Measurements from ENCODE around the gene OSBPL5. TPM values are rescaled to one million over a fixed set of nuclear protein-coding genes. Genes with fewer than 3 reads are reported as not detected.

OSBPL5 gene
- total RNA-seq, 1 experiment from 2014 or later: 6.4 TPM

- H2AFZ ChIP-seq: no peak overlapping the region
- H3K27me3 ChIP-seq (ENCODE audit: insufficient read depth, low read depth): no peaks in the 10 kb centered on the region
- H3K9me3 ChIP-seq (ENCODE audit: insufficient read depth, low read depth): no peaks in the 10 kb centered on the region
- no peaks in the 10 kb centered on the region for H3K9me2 ChIP-seq (ENCODE audit: insufficient read depth)
- intact Hi-C loops (cut with micrococcal nuclease; ENCODE audit: unreplicated experiment): loop anchor here (5.0 kb wide), 2 partner anchors 33 to 127 kb away; partner anchors contain the start of genes CARS1 and MRGPRG
- BruUV-seq (replicated peaks): no TSS peak
- TF ChIP-seq EZH2 (IDR thresholded peaks at IDR 0.05; ENCODE audit: low read depth): no peak
- no peak for TF ChIP-seq CTCF (conservative IDR thresholded peaks at IDR 0.05)
- no peak for DNase-seq
- H3K4me3 ChIP-seq: no peak overlapping the region
- H3K4me1 ChIP-seq (replicated peaks; ENCODE audit: insufficient read depth): peaks cover 7% of the 10 kb centered on the region
- no peak overlapping the region for H3K27ac ChIP-seq
- no peaks in the 10 kb centered on the region for H3K36me3 ChIP-seq (ENCODE audit: low read depth)
- no peak overlapping the region for H3K4me2 ChIP-seq
- H3K79me2 ChIP-seq (ENCODE audit: low read depth): no peaks in the 10 kb centered on the region
- no peaks in the 10 kb centered on the region for H4K20me1 ChIP-seq (ENCODE audit: insufficient read depth)
- H3F3A ChIP-seq (ENCODE audit: insufficient read depth, low read depth): 0 out of 2 replicates have a peak, but pooled peaks cover 1% of the 10 kb centered on the region
- ChIA-PET POLR2A (ENCODE audit: unreplicated experiment) (no interaction called here), CTCF (interaction anchor here (0.5 kb wide), 2 partner anchors 304 to 1245 kb away, joined by 3 to 6 read pairs; no protein-coding TSS in a partner anchor)
Measured at GRCh38 chr11:3090096-3090901, 74.8 kb downstream of the OSBPL5 start.

GRCh38 chr11:3089236-3090061 is 75.7 kb downstream of the OSBPL5 start:
- Histone ChIP-seq H3K27ac (no peak overlapping the region), H4K20me1 (ENCODE audit: insufficient read depth) (no peaks in the 10 kb centered on the region), H3K4me1 (replicated peaks; ENCODE audit: insufficient read depth) (no peaks in the 10 kb centered on the region; the same call in 1 of the 2 replicates), H3K27me3 (ENCODE audit: insufficient read depth, low read depth) (no peaks in the 10 kb centered on the region), H3K9me2 (ENCODE audit: insufficient read depth) (no peaks in the 10 kb centered on the region), H3K4me2 (no peak overlapping the region), H3K4me3 (no peak overlapping the region), H2AFZ (no peak overlapping the region), H3K79me2 (ENCODE audit: low read depth) (no peaks in the 10 kb centered on the region), H3K9me3 (ENCODE audit: insufficient read depth, low read depth) (no peaks in the 10 kb centered on the region), H3K36me3 (ENCODE audit: low read depth) (no peaks in the 10 kb centered on the region), H3F3A (ENCODE audit: insufficient read depth, low read depth) (no peaks in the 10 kb centered on the region)
- DNase-seq: no peak
- CTCF ChIA-PET: interaction anchor here (0.5 to 0.6 kb wide), 2 partner anchors 718 to 1244 kb away, joined by 3 to 4 read pairs; no protein-coding TSS in a partner anchor
- POLR2A ChIA-PET (ENCODE audit: unreplicated experiment): no interaction called here
- BruUV-seq (replicated peaks): no TSS peak
- intact Hi-C loops (cut with micrococcal nuclease; ENCODE audit: unreplicated experiment): loop anchor here (5.0 kb wide), 2 partner anchors 32 to 128 kb away; partner anchors contain the start of genes CARS1 and MRGPRG
- no peak for TF ChIP-seq EZH2 (IDR thresholded peaks at IDR 0.05; ENCODE audit: low read depth)
- no peak for TF ChIP-seq CTCF (conservative IDR thresholded peaks at IDR 0.05)

- ChIA-PET POLR2A (ENCODE audit: unreplicated experiment) (no interaction called here), CTCF (interaction anchor here (0.6 kb wide), 1 partner anchor 719 kb away, joined by 4 read pairs; no protein-coding TSS in a partner anchor)
- Histone ChIP-seq H3F3A (ENCODE audit: insufficient read depth, low read depth) (no peaks in the 10 kb centered on the region), H4K20me1 (ENCODE audit: insufficient read depth) (no peaks in the 10 kb centered on the region), H3K79me2 (ENCODE audit: low read depth) (no peaks in the 10 kb centered on the region), H3K36me3 (ENCODE audit: low read depth) (no peaks in the 10 kb centered on the region), H3K9me2 (ENCODE audit: insufficient read depth) (no peaks in the 10 kb centered on the region), H3K4me2 (no peak overlapping the region), H3K27ac (no peak overlapping the region), H3K4me3 (no peak overlapping the region), H3K27me3 (ENCODE audit: insufficient read depth, low read depth) (no peaks in the 10 kb centered on the region), H3K9me3 (ENCODE audit: insufficient read depth, low read depth) (no peaks in the 10 kb centered on the region), H2AFZ (no peak overlapping the region), H3K4me1 (replicated peaks; ENCODE audit: insufficient read depth) (no peaks in the 10 kb centered on the region; the same call in 1 of the 2 replicates)
- intact Hi-C loops (cut with micrococcal nuclease; ENCODE audit: unreplicated experiment): no loop called here
- no peak for TF ChIP-seq EZH2 (IDR thresholded peaks at IDR 0.05; ENCODE audit: low read depth)
- no peak for TF ChIP-seq CTCF (conservative IDR thresholded peaks at IDR 0.05)
- no peak for DNase-seq
- BruUV-seq (replicated peaks): no TSS peak
Measured at GRCh38 chr11:3088806-3089205, 76.3 kb downstream of the OSBPL5 start.
